Karpas-422 (cell line): Measurements from ENCODE around the gene AHNAK2. TPM values are rescaled to one million over a fixed set of nuclear protein-coding genes. Genes with fewer than 3 reads are reported as not detected.

Experiments used
- total RNA-seq: library from RNA; depleted of rRNA; stranded (reverse); fragments of >200 nt; shearing (Covaris generic); gene quantifications from 2 replicates; pipeline ENCODE4 v1.2.3, GENCODE V29; 2014; ENCODE audit warnings: low replicate concordance; rRNA removed

The AHNAK2 gene
- total RNA-seq, 1 experiment from 2014 or later: not detected

Other genes with a start within 250 kb of the AHNAK2 start
- 68.1 and 212 TPM in 2 replicates for gene SIVA1, start 225.2 kb downstream of the AHNAK2 start, total RNA-seq
- 70.4 and 127 TPM in 2 replicates for gene AKT1, start 182.6 kb downstream of the AHNAK2 start, total RNA-seq
- 0.45 and 2.6 TPM in 2 replicates for gene ZBTB42, start 177.3 kb downstream of the AHNAK2 start, total RNA-seq
- 0.56 and 0.94 TPM in 2 replicates for gene CEP170B, start 113.1 kb downstream of the AHNAK2 start, total RNA-seq
- gene PLD4, start 53.5 kb downstream of the AHNAK2 start, total RNA-seq: 146 and 265 TPM in 2 replicates
- 9.4 and 14.5 TPM in 2 replicates for gene CLBA1, start 7.4 kb upstream of the AHNAK2 start, total RNA-seq
- gene CDCA4, start 42.7 kb upstream of the AHNAK2 start, total RNA-seq: 25.2 and 33.5 TPM in 2 replicates
- not detected in 2 replicates for gene GPR132, start 87.1 kb upstream of the AHNAK2 start, total RNA-seq
- 0.29 TPM in 1 of 2 replicates, not detected in the other for gene JAG2, start 190.4 kb upstream of the AHNAK2 start, total RNA-seq
- 20.6 and 30.1 TPM in 2 replicates for gene NUDT14, start 202.9 kb upstream of the AHNAK2 start, total RNA-seq